GM12891 (cell line): ENCODE data around the gene AKAP8. TPM values are rescaled to one million over a fixed set of nuclear protein-coding genes. Genes with fewer than 3 reads are reported as not detected.

Source experiments
- DNase-seq: peaks from one replicate; pipeline ENCODE4 v3.0.0; 2011; ENCODE audit warnings: low spot score; ENCODE audit not compliant: insufficient read length
- FAIRE-seq: peaks from 2 replicates; lab custom pipeline; 2011; peaks lifted over from hg19 to GRCh38; lab: Jason Lieb, UNC
- PAX5 ChIP-seq: IDR thresholded peaks from 2 replicates; pipeline ENCODE4 v1.6.1; 2011; ENCODE audit warnings: low read length, moderate library complexity, mild to moderate bottlenecking; ENCODE audit not compliant: insufficient read depth, severe bottlenecking
- POLR2A ChIP-seq: IDR thresholded peaks from 2 replicates; pipeline ENCODE4 v1.6.1; 2011; ENCODE audit warnings: low read depth, low read length, control low read depth
- POLR2AphosphoS5 ChIP-seq: IDR thresholded peaks from 2 replicates; pipeline ENCODE4 v1.6.1; 2011; ENCODE audit warnings: low read depth, low read length, control low read depth
- POU2F2 ChIP-seq: IDR thresholded peaks from 2 replicates; pipeline ENCODE4 v1.6.1; 2011; ENCODE audit warnings: low read depth, mild to moderate bottlenecking, control low read depth, low read length, moderate library complexity
- SPI1 ChIP-seq: IDR thresholded peaks from 2 replicates; pipeline ENCODE4 v1.6.1; 2011; ENCODE audit warnings: low read depth, low read length, control low read depth
- TAF1 ChIP-seq: IDR thresholded peaks from 2 replicates; pipeline ENCODE4 v1.6.1; 2011; ENCODE audit warnings: low read depth, low read length, control low read depth
- polyA plus RNA-seq: library from polyadenylated mRNA; unstranded; fragments of >200 nt; gene quantifications from one replicate; pipeline ENCODE4 v1.2.1, GENCODE V29; 2012; ENCODE audit warnings: low read depth, missing spikeins, inconsistent platforms; ENCODE audit not compliant: missing spikeins

AKAP8 gene
- polyA plus RNA-seq = 14.3 TPM

DNA sequence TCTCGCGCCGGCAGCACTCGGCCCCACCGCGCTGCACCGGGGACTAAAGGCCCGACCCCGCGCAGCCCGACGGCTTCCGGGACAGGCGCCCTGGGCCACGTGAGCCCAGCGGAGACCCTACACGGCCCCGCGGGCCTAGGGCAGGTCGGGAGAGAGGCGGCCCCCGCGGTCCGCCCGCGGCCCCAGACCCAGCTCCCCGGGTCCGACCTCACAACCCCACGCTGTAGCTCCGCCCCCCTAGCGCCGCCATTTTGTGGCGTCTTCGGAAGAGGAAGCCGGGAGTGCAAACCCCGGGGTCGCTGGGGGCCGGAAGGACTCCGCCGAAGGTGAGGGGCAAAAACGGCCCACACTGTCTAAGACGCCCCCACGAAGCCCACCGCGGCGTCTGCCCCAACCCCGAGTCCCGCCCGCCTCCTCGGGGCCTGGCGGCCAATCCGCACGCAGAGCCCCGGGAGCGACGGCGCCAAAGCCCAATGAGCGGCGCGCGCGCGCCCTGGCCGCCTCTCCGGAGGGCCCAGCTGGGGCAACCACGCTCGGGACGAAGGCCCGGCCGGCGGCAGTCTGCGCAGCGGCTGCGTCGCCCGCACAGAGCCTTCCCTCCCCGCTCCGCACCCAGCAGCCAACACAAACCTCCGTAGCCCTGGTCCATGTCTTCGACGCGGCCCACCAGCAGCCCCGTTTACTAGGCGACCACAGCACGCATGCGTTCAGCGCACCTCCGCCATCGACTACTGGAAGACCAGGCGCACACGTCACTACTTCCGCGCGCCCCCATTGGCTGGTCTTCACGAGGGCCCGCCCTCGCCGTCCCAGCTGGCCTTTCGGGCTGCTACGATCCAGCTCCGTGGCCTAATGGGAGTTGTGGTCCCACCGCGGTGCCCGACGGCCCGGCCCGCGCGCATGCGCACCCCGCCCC is at the start of gene AKAP8:
AKAP8 (minus strand) TSS at position 705 of the 916 bp plus-strand sequence; CDS start at position 649, 56 bp downstream.
- DNase-seq (peak; percentile 96), FAIRE-seq (peak; percentile 99)
- TF ChIP-seq POLR2A (peak; percentile 81), TAF1 (peak; percentile 68), POU2F2 (no peak; the same call in none of the 2 replicates), POLR2AphosphoS5 (peak; percentile 97), PAX5 (no peak), SPI1 (peak; percentile 38; the same call in 1 of the 2 replicates)

DNA sequence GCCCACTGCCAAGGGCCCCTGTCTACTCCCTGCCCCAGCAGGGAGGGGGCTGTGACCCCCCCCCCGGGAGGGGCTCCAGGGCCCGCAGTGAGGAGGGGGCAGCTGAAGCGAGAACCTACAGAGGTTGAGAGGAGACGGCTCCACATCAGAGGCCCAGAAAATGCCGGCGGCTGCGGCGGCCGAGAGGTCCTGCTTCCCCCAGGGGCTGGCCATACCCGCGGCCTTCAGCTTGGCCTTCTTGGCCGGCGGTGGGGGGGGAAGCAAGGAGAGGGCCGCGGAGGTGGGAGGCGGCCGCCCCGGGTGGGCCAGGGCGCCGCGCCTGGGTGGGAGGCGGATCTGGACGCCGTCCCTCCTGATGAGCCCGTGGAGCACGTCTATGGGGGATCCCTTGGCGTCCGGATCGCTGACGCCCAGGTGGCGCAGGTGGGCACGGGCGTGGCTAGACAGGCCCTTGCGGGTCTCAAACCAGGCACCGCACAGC is 48.4 kb upstream of the AKAP8 start:
- no peak for DNase-seq
- no peak for FAIRE-seq
- TF ChIP-seq POLR2AphosphoS5 = no peak
- no peak for TF ChIP-seq POLR2A
- TF ChIP-seq POU2F2 = no peak
- no peak for TF ChIP-seq PAX5
- no peak for TF ChIP-seq SPI1
- TF ChIP-seq TAF1 = no peak

DNA sequence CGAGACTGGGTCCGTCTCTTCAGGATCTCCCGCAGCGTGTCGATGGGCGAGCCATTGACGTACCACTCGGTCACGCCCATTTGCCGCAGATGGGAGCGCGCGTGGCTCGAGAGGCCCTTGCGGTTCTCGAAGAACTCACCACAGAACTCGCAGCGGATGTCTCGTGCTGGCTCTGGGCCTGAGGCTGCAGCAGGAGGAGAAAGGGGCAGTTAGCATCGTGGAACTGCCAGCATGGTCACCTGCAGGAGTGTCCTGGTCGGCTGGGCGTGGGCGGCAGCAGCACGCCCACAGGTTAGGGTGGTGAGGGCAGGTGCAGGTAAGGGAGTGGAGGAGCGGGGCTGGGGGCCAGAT is 47.7 kb upstream of the AKAP8 start:
- FAIRE-seq = no peak
- DNase-seq = no peak

DNA sequence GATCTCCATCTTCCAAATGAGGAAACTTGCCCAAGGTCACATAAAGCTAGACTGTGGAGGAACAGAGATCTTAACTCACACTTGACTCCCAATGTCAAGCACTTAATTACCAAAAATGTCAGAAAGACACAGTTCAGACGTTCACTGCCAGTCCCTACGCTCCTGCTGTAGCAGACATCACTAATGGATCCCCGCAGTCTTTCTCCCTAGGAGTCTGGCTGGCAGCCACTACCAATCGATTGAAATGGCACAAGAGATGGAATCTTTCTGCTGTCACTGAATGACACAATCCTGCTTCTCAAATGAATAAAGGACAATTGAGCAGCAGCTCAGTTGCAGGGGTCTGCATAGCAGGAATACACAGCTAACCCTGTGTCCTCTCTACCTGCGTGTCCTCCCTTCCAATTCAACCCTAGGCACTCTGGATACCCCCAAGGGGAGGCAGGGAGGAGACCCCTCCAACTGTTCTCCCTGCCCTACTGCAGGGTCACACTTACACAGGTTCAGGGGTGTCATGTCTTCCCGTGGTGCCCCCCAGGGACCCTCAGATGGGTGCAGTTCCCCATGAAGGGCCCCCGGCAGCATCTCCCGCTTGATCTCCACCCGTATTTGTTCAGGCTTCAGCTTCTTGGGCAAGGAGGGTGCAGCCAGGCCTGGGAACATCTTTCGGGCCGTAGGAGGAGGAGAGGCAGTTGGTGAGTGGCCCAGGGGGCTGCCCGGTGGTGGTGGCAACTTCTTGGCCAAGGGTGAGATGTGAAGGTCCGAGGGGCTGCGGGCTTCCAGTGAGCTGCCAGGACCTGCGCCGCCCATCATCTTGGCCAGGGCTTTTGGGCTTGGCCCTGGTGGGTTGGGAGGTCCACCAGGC is 47.1 kb upstream of the AKAP8 start:
- DNase-seq (no peak), FAIRE-seq (no peak)

More for the DNA sequence above, 47.7 kb upstream of the AKAP8 start:
- TF ChIP-seq PAX5 (no peak), POLR2AphosphoS5 (no peak), POU2F2 (no peak), SPI1 (no peak), POLR2A (no peak), TAF1 (no peak)

DNA sequence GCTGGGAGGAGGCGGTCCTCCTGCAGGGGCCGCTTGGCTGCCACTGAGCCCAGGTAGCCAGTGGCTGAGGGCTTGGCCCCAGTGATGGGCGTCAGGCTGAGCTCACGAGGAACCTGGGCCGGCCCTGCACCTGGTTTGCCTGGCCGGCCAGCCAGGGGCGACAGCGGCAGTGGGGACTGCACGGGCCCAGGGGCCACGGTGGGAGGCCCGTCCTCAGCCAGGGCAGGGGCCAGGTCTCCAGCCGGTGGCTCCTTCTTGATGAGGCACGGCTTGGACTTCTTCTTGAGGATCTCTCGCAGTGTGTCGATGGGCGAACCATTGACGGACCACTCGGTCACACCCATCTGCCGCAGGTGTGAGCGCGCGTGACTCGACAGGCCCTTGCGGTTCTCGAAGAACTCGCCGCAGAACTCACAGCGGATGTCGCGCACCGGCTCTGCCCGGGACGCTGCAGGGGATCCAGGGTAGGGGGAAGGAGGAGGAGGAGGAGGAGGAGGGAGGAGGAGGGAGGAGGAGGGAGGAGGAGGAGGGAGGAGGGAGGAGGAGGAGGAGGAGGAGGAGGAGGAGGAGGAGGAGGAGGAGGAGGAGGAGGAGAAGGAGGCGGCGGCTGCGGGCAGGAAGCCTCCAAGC is 45.8 kb upstream of the AKAP8 start:
- no peak for FAIRE-seq
- no peak for DNase-seq
- TF ChIP-seq POU2F2 (no peak), TAF1 (no peak), POLR2A (no peak), POLR2AphosphoS5 (no peak), SPI1 (no peak), PAX5 (no peak)

More for the DNA sequence above, 47.1 kb upstream of the AKAP8 start:
- TF ChIP-seq TAF1 (no peak), PAX5 (no peak), POLR2A (no peak), SPI1 (no peak), POU2F2 (no peak), POLR2AphosphoS5 (no peak)

GRCh38 chr19:15424692-15425272 is 45.2 kb upstream of the AKAP8 start:
- TF ChIP-seq PAX5 (no peak), POLR2AphosphoS5 (no peak)
- FAIRE-seq (no peak), DNase-seq (no peak)

- TF ChIP-seq POLR2AphosphoS5 = no peak
- no peak for TF ChIP-seq SPI1
- no peak for TF ChIP-seq POLR2A
- no peak for TF ChIP-seq PAX5
- TF ChIP-seq TAF1 = no peak
- no peak for TF ChIP-seq POU2F2
- no peak for DNase-seq
- FAIRE-seq = no peak
Observed at GRCh38 chr19:15424121-15424520, 44.5 kb upstream of the AKAP8 start.

DNA sequence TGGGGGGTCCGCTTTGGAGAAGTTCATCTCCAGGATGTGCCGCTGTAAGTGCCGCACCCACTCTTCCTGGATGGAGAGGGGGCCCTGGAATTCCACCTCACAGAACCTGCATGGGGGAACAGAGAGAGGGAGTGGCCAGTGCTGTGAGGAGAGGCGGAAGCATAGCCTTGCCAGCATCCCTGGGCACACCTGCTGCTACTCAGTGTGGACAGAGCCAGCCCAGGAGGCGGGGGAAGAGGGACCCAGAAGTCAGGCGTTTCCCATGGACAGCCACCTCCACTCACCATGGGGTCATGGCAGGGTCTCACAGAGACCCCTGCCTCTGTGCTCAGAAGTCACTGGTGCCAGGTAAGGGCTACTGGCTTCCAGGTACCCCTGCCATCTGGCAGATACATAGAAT is 43.5 kb upstream of the AKAP8 start:
- no peak for FAIRE-seq

DNA sequence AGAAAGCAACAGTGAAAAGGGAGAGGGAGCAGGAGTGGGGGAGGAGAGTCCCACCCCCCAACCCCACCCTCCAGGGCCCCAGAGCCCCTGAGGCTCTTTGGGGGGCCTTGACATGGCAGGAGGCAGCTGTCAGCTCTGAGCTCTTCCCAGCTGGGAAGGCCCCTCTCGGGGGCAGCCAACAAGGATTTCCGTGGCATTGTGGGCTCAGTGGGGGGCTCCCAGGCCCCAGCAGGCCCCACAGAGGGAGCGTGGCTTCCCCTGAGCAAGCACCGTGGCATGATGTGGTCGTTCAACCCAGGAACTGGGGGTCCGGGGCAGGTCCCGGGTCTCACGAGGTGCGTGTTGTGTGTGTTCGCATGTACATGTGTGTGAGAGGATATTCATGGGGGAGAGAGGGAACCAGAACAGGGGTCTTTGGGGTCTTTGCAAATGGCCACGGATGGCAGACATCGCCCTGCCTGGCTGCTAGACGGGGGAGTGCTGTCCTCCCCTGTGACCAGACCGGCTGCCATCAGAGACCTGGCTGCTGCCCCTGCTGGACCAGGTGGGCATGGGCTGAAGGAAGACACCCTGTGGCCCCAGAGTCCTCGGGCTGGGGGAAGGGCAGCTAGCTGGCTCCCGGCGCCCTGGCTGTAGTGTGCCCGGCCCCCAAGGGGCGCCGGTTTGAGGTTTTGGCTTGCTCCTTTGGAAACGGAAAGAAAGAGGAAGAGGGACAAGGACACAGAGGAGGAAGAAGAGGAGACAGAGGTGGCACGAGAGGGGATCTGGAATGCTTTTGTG is 42.9 kb upstream of the AKAP8 start:
- DNase-seq (no peak), FAIRE-seq (no peak)
- TF ChIP-seq PAX5 = no peak
- TF ChIP-seq POLR2AphosphoS5 = no peak
- no peak for TF ChIP-seq TAF1

More for the DNA sequence above, 43.5 kb upstream of the AKAP8 start:
- TF ChIP-seq POU2F2 (no peak), PAX5 (no peak), POLR2A (no peak), SPI1 (no peak), TAF1 (no peak)
- DNase-seq = no peak
